ENCODE data around the gene ABHD16B. TPM values are rescaled to one million over a fixed set of nuclear protein-coding genes. Genes with fewer than 3 reads are reported as not detected.

The ABHD16B gene
- total RNA-seq, 1 donor from 2014 or later, result not detected

- no peak for TF ChIP-seq CTCF (IDR thresholded peaks at IDR 0.05; ENCODE audit: unreplicated experiment)
- no peak for DNase-seq (ENCODE audit: low spot score in 2 of 2, unreplicated experiment in 2 of 2)
- Mint-ChIP-seq H3K27ac (no peak overlapping the region), H3K27me3 (ENCODE audit: low read depth) (no peaks in the 10 kb centered on the region), H3K4me1 (no peaks in the 10 kb centered on the region), H3K4me3 (no peak overlapping the region), H3K36me3 (peaks cover 25% of the 10 kb centered on the region), H3K9me3 (no peaks in the 10 kb centered on the region)
These were observed 25.6 kb downstream of the ABHD16B start for GRCh38 chr20:63886921-63887320.

- Mint-ChIP-seq H3K36me3 (peaks cover 23% of the 10 kb centered on the region), H3K4me1 (peaks cover 5% of the 10 kb centered on the region), H3K4me3 (no peak overlapping the region), H3K27ac (no peak overlapping the region), H3K27me3 (ENCODE audit: low read depth) (no peaks in the 10 kb centered on the region), H3K9me3 (no peaks in the 10 kb centered on the region)
- DNase-seq (ENCODE audit: low spot score in 2 of 2, unreplicated experiment in 2 of 2), result no peak
- TF ChIP-seq CTCF (IDR thresholded peaks at IDR 0.05; ENCODE audit: unreplicated experiment), result no peak
These were observed 28.2 kb downstream of the ABHD16B start for GRCh38 chr20:63889241-63890200.

- TF ChIP-seq CTCF (IDR thresholded peaks at IDR 0.05; ENCODE audit: unreplicated experiment), result no peak
These were observed 28.9 kb downstream of the ABHD16B start for GRCh38 chr20:63890201-63890576.

GRCh38 chr20:63890616-63891015, 29.3 kb downstream of the ABHD16B start:
- Mint-ChIP-seq H3K4me3 (no peak overlapping the region), H3K4me1 (peaks cover 5% of the 10 kb centered on the region), H3K27ac (no peak overlapping the region), H3K27me3 (ENCODE audit: low read depth) (no peaks in the 10 kb centered on the region), H3K36me3 (peaks cover 19% of the 10 kb centered on the region), H3K9me3 (no peaks in the 10 kb centered on the region)
- no peak for DNase-seq (ENCODE audit: low spot score in 2 of 2, unreplicated experiment in 2 of 2)
- TF ChIP-seq CTCF (IDR thresholded peaks at IDR 0.05; ENCODE audit: unreplicated experiment), result no peak

More at GRCh38 chr20:63890201-63890576, 28.9 kb downstream of the ABHD16B start:
- DNase-seq (ENCODE audit: low spot score in 2 of 2, unreplicated experiment in 2 of 2), result no peak
- no peaks in the 10 kb centered on the region for H3K27me3 Mint-ChIP-seq (ENCODE audit: low read depth)
- peaks cover 19% of the 10 kb centered on the region for H3K36me3 Mint-ChIP-seq
- H3K4me1 Mint-ChIP-seq, result peaks cover 5% of the 10 kb centered on the region
- H3K4me3 Mint-ChIP-seq, result no peak overlapping the region
- H3K27ac Mint-ChIP-seq, result no peak overlapping the region
- no peaks in the 10 kb centered on the region for H3K9me3 Mint-ChIP-seq

- peaks cover 12% of the 10 kb centered on the region for H3K4me1 Mint-ChIP-seq
- H3K27me3 Mint-ChIP-seq (ENCODE audit: low read depth), result no peaks in the 10 kb centered on the region
- no peaks in the 10 kb centered on the region for H3K9me3 Mint-ChIP-seq
- H3K27ac Mint-ChIP-seq, result no peak overlapping the region
- H3K4me3 Mint-ChIP-seq, result no peak overlapping the region
- H3K36me3 Mint-ChIP-seq, result peaks cover 19% of the 10 kb centered on the region
- TF ChIP-seq CTCF (IDR thresholded peaks at IDR 0.05; ENCODE audit: unreplicated experiment), result no peak
- no peak for DNase-seq (ENCODE audit: low spot score in 2 of 2, unreplicated experiment in 2 of 2)
These were observed 30.0 kb downstream of the ABHD16B start for GRCh38 chr20:63891061-63892002.
